GM23338 (cell line): ENCODE results near the gene IQCM. TPM values are rescaled to one million over a fixed set of nuclear protein-coding genes. Genes with fewer than 3 reads are reported as not detected.

Experiments used
- ATAC-seq: fragments of 200-7000 bp; cut with Tn5 transposase; 3 replicates; pipeline ENCODE4 v1.9.1; 2020
- DNase-seq: peaks from one replicate; pipeline ENCODE4 v3.0.0-alpha.2; 2015; ENCODE audit warnings: low spot score
- H2AFZ ChIP-seq: fragments of 200-600 bp; sonication (generic); 2 replicates; pipeline ENCODE4 v1.8.0; 2016; ENCODE audit warnings: antibody characterized with exemption, mild to moderate bottlenecking, moderate library complexity
- H3F3A ChIP-seq: fragments of 200-600 bp; sonication (generic); replicated peaks from 2 replicates; pipeline ENCODE4 v1.8.0; 2017; ENCODE audit warnings: antibody characterized with exemption, mixed run types, low read depth
- H3K27ac ChIP-seq: fragments of 200-600 bp; sonication (generic); 2 replicates; pipeline ENCODE4 v1.6.1; 2016; ENCODE audit warnings: low read depth
- H3K27me3 ChIP-seq: fragments of 200-600 bp; sonication (generic); 2 replicates; pipeline ENCODE4 v1.8.0; 2016; ENCODE audit warnings: mild to moderate bottlenecking, mixed run types, moderate library complexity; ENCODE audit not compliant: insufficient read depth
- H3K36me3 ChIP-seq: fragments of 200-600 bp; sonication (generic); 2 replicates; pipeline ENCODE4 v1.8.0; 2016; ENCODE audit warnings: mild to moderate bottlenecking; ENCODE audit not compliant: insufficient read depth
- H3K4me1 ChIP-seq: fragments of 200-600 bp; sonication (generic); 2 replicates; pipeline ENCODE4 v1.8.0; 2016; ENCODE audit warnings: mild to moderate bottlenecking, moderate library complexity; ENCODE audit not compliant: insufficient read depth
- H3K4me2 ChIP-seq: fragments of 200-600 bp; sonication (generic); 2 replicates; pipeline ENCODE4 v1.7.1; 2017; ENCODE audit warnings: mixed run types
- H3K4me3 ChIP-seq: fragments of 200-600 bp; sonication (generic); 2 replicates; pipeline ENCODE4 v1.6.1; 2016; ENCODE audit warnings: mixed run types
- H3K79me2 ChIP-seq: fragments of 200-600 bp; sonication (generic); replicated peaks from 2 replicates; pipeline ENCODE4 v1.8.0; 2017; ENCODE audit warnings: mild to moderate bottlenecking; ENCODE audit not compliant: insufficient read depth
- H3K9me2 ChIP-seq: fragments of 200-600 bp; sonication (generic); 2 replicates; pipeline ENCODE4 v1.8.0; 2017; ENCODE audit not compliant: insufficient read depth
- H4K20me1 ChIP-seq: fragments of 200-600 bp; sonication (generic); replicated peaks from 2 replicates; pipeline ENCODE4 v1.8.0; 2017; ENCODE audit warnings: mild to moderate bottlenecking; ENCODE audit not compliant: insufficient read depth
- H3K27ac Mint-ChIP-seq: 2 replicates; pipeline ENCODE4 v1.8.0; 2020; ENCODE audit warnings: inconsistent platforms, mild to moderate bottlenecking, moderate library complexity, mixed read lengths
- H3K27me3 Mint-ChIP-seq: 3 replicates; pipeline ENCODE4 v1.8.0; 2022; ENCODE audit warnings: low read depth, mild to moderate bottlenecking, moderate library complexity, mixed read lengths, inconsistent platforms; ENCODE audit not compliant: insufficient read depth, poor library complexity
- H3K36me3 Mint-ChIP-seq: 3 replicates; pipeline ENCODE4 v1.8.0; 2021; ENCODE audit warnings: low read depth, mild to moderate bottlenecking, inconsistent platforms, moderate library complexity, mixed read lengths
- H3K4me1 Mint-ChIP-seq: 3 replicates; pipeline ENCODE4 v1.8.0; 2020; ENCODE audit warnings: mild to moderate bottlenecking, inconsistent platforms, mixed read lengths
- H3K4me3 Mint-ChIP-seq: 3 replicates; pipeline ENCODE4 v1.8.0; 2021; ENCODE audit warnings: moderate library complexity, mild to moderate bottlenecking, inconsistent platforms, mixed read lengths
- H3K9me3 Mint-ChIP-seq: 3 replicates; pipeline ENCODE4 v1.8.0; 2020; ENCODE audit warnings: moderate library complexity, mild to moderate bottlenecking, inconsistent platforms, mixed read lengths
- CREB1 ChIP-seq: fragments of 250-450 bp; sonication (Bioruptor Pico); IDR thresholded peaks from 2 replicates; pipeline ENCODE4 v1.5.0; 2020; ENCODE audit warnings: low read depth, mild to moderate bottlenecking, moderate library complexity
- CTCF ChIP-seq, 2 experiments: fragments of 200-600 bp in 1 of 2; sonication (generic) in 1 of 2; conservative IDR thresholded peaks; 2 replicates each; pipeline versions ENCODE4 v1.5.1 to v1.6.1; 2016 to 2017; ENCODE audit warnings: antibody characterized with exemption in 2 of 2, low read depth in 2 of 2, mild to moderate bottlenecking in 2 of 2, moderate library complexity in 1 of 2
- ETS1 ChIP-seq: IDR thresholded peaks from 2 replicates; pipeline ENCODE4 v1.6.1; 2016; ENCODE audit warnings: antibody characterized with exemption
- EZH2 ChIP-seq: fragments of 200-600 bp; sonication (generic); IDR thresholded peaks from one replicate; pipeline ENCODE4 v1.8.0; 2017; ENCODE audit warnings: antibody characterized with exemption, mild to moderate bottlenecking, low read depth; ENCODE audit not compliant: unreplicated experiment
- EZH2phosphoT487 ChIP-seq: fragments of 200-600 bp; sonication (generic); IDR thresholded peaks from one replicate; pipeline ENCODE4 v1.8.1; 2018; ENCODE audit warnings: antibody characterized with exemption; ENCODE audit not compliant: unreplicated experiment
- JUNB ChIP-seq: IDR thresholded peaks from one replicate; pipeline ENCODE4 v1.6.1; 2016; ENCODE audit warnings: antibody characterized with exemption; ENCODE audit not compliant: unreplicated experiment
- NANOG ChIP-seq: IDR thresholded peaks from 2 replicates; pipeline ENCODE4 v1.6.1; 2016; ENCODE audit warnings: antibody characterized with exemption, borderline replicate concordance
- POLR2AphosphoS5 ChIP-seq: IDR thresholded peaks from 2 replicates; pipeline ENCODE4 v1.6.1; 2016; ENCODE audit warnings: antibody characterized with exemption, low read depth
- REST ChIP-seq: IDR thresholded peaks from one replicate; pipeline ENCODE4 v1.6.1; 2018; ENCODE audit warnings: antibody characterized with exemption; ENCODE audit not compliant: unreplicated experiment
- STAT1 ChIP-seq: IDR thresholded peaks from one replicate; pipeline ENCODE4 v1.6.1; 2016; ENCODE audit warnings: antibody characterized with exemption; ENCODE audit not compliant: unreplicated experiment
- ZNF114 ChIP-seq: fragments of 250-450 bp; sonication (Bioruptor Pico); IDR thresholded peaks from 2 replicates; pipeline ENCODE4 v1.5.0; 2020; ENCODE audit warnings: mild to moderate bottlenecking, moderate library complexity
- ZNF462 ChIP-seq: fragments of 250-450 bp; sonication (Bioruptor Pico); IDR thresholded peaks from 2 replicates; pipeline ENCODE4 v1.5.0; 2020; ENCODE audit warnings: mild to moderate bottlenecking, moderate library complexity
- polyA plus RNA-seq: library from polyadenylated mRNA; unstranded; fragments of >200 nt; fragmentation: Nextera tagmentation; extraction: Ambion mirVana; gene quantifications from 2 replicates; pipeline ENCODE4 v1.2.1, GENCODE V29; 2016
- total RNA-seq: library from RNA; depleted of rRNA; stranded (reverse); fragments of >200 nt; shearing (Covaris generic); gene quantifications from 2 replicates; pipeline ENCODE4 v1.2.3, GENCODE V29; 2014

The IQCM gene
- total and polyA plus RNA-seq, 2 experiments from 2014 or later = not detected

GRCh38 chr4:149727663-149728062 lies 88.0 kb downstream of the IQCM start (continued):
- TF ChIP-seq CREB1 (CRISPR knock-in tag) (no peak), NANOG (no peak), EZH2 (no peak), ETS1 (no peak)

GRCh38 chr4:149723065-149723464 lies 92.6 kb downstream of the IQCM start:
- Mint-ChIP-seq H3K27ac (no peak overlapping the region), H3K4me1 (no peaks in the 10 kb centered on the region), H3K9me3 (no peaks in the 10 kb centered on the region), H3K36me3 (no peaks in the 10 kb centered on the region), H3K27me3 (no peaks in the 10 kb centered on the region), H3K4me3 (no peak overlapping the region)
- Histone ChIP-seq H3K79me2 (no peaks in the 10 kb centered on the region), H3K4me1 (no peaks in the 10 kb centered on the region), H4K20me1 (no peaks in the 10 kb centered on the region), H3K36me3 (no peaks in the 10 kb centered on the region), H2AFZ (no peak overlapping the region), H3F3A (no peaks in the 10 kb centered on the region), H3K4me3 (no peak overlapping the region), H3K27ac (no peak overlapping the region), H3K9me2 (peaks cover 3% of the 10 kb centered on the region; the same call in 1 of the 2 replicates), H3K27me3 (no peaks in the 10 kb centered on the region), H3K4me2 (no peak overlapping the region)
- no peak for DNase-seq
- no peak for ATAC-seq
- no peak for TF ChIP-seq ETS1
- TF ChIP-seq JUNB = no peak
- TF ChIP-seq STAT1 = no peak
- no peak for TF ChIP-seq EZH2
- no peak for TF ChIP-seq ZNF114 (CRISPR knock-in tag)
- TF ChIP-seq CREB1 (CRISPR knock-in tag) = no peak
- TF ChIP-seq EZH2phosphoT487 = no peak
- TF ChIP-seq CTCF (conservative IDR thresholded peaks at IDR 0.05; ENCODE audit: low read depth in 2 of 2) = no peak
- no peak for TF ChIP-seq REST
- TF ChIP-seq POLR2AphosphoS5 = no peak
- no peak for TF ChIP-seq ZNF462 (CRISPR knock-in tag)
